GM21737 (cell line): Measurements from ENCODE around the gene ZMYND11.

ENCODE experiments used
- ATAC-seq: cut with Tn5 transposase; IDR thresholded peaks from one replicate; pipeline ENCODE4 v1.9.1; 2021; ENCODE audit warnings: mild to moderate bottlenecking, moderate library complexity; ENCODE audit not compliant: unreplicated experiment

Gene ZMYND11

GRCh38 chr10:135132-135600 lies at the start of gene ZMYND11:
Gene ZMYND11 (plus strand): TSS chr10:135455. CDS start chr10:180013, 44,558 bp downstream.
- peak; percentile 38 for ATAC-seq

GRCh38 chr10:86031-86430 lies 49.2 kb upstream of the ZMYND11 start:
- no peak for ATAC-seq

- no peak for ATAC-seq
Observed at GRCh38 chr10:87177-88080, 47.8 kb upstream of the ZMYND11 start.

GRCh38 chr10:88253-88652 lies 47.0 kb upstream of the ZMYND11 start:
- no peak for ATAC-seq

- ATAC-seq: no peak
Observed at GRCh38 chr10:89248-89647, 46.0 kb upstream of the ZMYND11 start.

GRCh38 chr10:90161-90560 lies 45.1 kb upstream of the ZMYND11 start:
- no peak for ATAC-seq

- ATAC-seq: no peak
Observed at GRCh38 chr10:91313-91712, 43.9 kb upstream of the ZMYND11 start.

- no peak for ATAC-seq
Observed at GRCh38 chr10:92153-92552, 43.1 kb upstream of the ZMYND11 start.

- no peak for ATAC-seq
Observed at GRCh38 chr10:92846-93245, 42.4 kb upstream of the ZMYND11 start.

- no peak for ATAC-seq
Observed at GRCh38 chr10:94613-95012, 40.6 kb upstream of the ZMYND11 start.

- no peak for ATAC-seq
Observed at GRCh38 chr10:95356-96115, 39.7 kb upstream of the ZMYND11 start.

GRCh38 chr10:96466-96865 lies 38.8 kb upstream of the ZMYND11 start:
- ATAC-seq: no peak

- no peak for ATAC-seq
Observed at GRCh38 chr10:104416-104815, 30.8 kb upstream of the ZMYND11 start.

GRCh38 chr10:104862-105565 lies 30.2 kb upstream of the ZMYND11 start:
- no peak for ATAC-seq

GRCh38 chr10:105806-106205 lies 29.4 kb upstream of the ZMYND11 start:
- ATAC-seq: no peak

- ATAC-seq: no peak
Observed at GRCh38 chr10:106740-107139, 28.5 kb upstream of the ZMYND11 start.

GRCh38 chr10:112246-112645 lies 23.0 kb upstream of the ZMYND11 start:
- ATAC-seq: no peak

GRCh38 chr10:124874-125273 lies 10.4 kb upstream of the ZMYND11 start:
- no peak for ATAC-seq

- peak; percentile 77 for ATAC-seq
Observed at GRCh38 chr10:127612-128432, 7.4 kb upstream of the ZMYND11 start.

GRCh38 chr10:129810-130209 lies 5.4 kb upstream of the ZMYND11 start:
- ATAC-seq: no peak
